GM13976 (cell line): ENCODE measurements around the gene CHMP5.

Experiments used
- DNase-seq: peaks from one replicate; pipeline ENCODE4 v3.0.0; 2012; ENCODE audit warnings: low spot score
- in situ Hi-C: fragments of 300-500 bp; cut with MboI; formaldehyde crosslinking; loops from one replicate; pipeline ENCODE4 v1.12.0; 2022; ENCODE audit warnings: low sequenced_read_pairs, mixed read lengths, inconsistent platforms; ENCODE audit not compliant: unreplicated experiment
- TF ChIP-seq, protein P1 (sequence below): IDR thresholded peaks from 2 replicates; pipeline ENCODE4 v1.5.1; 2012; ENCODE audit warnings: borderline replicate concordance, mild to moderate bottlenecking; ENCODE audit not compliant: insufficient read depth; ENCODE audit errors: extremely low read depth, missing control alignments, control extremely low read depth

Gene CHMP5

DNA sequence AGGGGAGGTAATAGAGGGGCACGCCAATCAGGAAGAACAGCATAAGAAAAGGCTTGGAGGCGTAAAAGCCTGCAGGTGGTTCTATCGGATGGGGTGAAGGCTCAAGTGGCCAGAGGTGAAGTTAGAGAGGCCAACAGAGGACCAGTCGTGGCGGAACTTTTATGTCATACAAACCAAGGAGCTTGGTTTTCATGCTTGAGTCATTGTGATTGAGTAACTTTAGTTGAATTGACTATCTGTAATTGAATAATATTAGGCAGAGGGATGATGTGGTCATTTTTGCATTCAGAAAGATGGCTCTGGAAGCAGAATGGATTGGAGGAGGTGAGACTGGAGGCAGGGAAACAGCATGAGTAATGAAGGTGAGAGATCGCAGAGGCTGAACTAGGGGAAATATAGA lies 32.0 kb upstream of the CHMP5 start:
- in situ Hi-C loops, result no loop called here
- TF ChIP-seq, protein P1, sequence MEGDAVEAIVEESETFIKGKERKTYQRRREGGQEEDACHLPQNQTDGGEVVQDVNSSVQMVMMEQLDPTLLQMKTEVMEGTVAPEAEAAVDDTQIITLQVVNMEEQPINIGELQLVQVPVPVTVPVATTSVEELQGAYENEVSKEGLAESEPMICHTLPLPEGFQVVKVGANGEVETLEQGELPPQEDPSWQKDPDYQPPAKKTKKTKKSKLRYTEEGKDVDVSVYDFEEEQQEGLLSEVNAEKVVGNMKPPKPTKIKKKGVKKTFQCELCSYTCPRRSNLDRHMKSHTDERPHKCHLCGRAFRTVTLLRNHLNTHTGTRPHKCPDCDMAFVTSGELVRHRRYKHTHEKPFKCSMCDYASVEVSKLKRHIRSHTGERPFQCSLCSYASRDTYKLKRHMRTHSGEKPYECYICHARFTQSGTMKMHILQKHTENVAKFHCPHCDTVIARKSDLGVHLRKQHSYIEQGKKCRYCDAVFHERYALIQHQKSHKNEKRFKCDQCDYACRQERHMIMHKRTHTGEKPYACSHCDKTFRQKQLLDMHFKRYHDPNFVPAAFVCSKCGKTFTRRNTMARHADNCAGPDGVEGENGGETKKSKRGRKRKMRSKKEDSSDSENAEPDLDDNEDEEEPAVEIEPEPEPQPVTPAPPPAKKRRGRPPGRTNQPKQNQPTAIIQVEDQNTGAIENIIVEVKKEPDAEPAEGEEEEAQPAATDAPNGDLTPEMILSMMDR, result no peak
- no peak for DNase-seq

DNA sequence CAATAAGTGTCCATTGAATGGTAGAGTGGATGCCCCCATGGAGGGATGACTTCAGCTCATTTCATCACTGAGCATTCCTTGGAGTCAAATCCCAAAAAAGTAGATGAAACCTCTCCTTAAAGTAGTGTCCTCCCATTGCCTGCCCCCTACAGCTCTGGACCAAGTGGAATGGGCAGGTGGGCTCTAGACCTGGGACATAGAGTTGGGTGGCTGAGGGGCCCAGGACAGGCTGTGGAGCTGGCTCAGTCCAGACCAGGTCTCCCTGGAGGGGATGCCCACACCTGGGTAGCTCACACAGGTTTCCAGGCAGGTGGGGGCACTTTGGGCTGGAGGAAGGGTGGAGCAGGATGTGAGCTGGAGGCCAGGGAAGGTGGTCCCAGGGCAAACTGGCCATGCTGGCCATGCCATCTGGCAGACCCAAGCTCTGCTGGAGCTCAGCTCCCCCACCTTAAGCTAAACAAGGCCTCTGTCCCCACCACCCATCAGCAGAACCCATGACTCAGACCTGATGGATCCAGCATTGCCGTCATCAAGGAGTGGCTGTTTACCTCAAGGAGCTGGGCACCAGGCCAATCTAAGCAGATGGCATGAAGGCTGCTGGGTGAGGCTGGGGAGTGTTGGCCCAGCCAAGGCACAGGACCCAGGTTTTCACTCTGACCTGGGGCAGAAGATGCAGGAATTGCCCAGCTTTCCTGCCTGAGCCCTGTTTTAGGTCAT lies 31.1 kb upstream of the CHMP5 start:
- DNase-seq, result no peak
- TF ChIP-seq, protein P1, result no peak
- in situ Hi-C loops, result no loop called here

DNA sequence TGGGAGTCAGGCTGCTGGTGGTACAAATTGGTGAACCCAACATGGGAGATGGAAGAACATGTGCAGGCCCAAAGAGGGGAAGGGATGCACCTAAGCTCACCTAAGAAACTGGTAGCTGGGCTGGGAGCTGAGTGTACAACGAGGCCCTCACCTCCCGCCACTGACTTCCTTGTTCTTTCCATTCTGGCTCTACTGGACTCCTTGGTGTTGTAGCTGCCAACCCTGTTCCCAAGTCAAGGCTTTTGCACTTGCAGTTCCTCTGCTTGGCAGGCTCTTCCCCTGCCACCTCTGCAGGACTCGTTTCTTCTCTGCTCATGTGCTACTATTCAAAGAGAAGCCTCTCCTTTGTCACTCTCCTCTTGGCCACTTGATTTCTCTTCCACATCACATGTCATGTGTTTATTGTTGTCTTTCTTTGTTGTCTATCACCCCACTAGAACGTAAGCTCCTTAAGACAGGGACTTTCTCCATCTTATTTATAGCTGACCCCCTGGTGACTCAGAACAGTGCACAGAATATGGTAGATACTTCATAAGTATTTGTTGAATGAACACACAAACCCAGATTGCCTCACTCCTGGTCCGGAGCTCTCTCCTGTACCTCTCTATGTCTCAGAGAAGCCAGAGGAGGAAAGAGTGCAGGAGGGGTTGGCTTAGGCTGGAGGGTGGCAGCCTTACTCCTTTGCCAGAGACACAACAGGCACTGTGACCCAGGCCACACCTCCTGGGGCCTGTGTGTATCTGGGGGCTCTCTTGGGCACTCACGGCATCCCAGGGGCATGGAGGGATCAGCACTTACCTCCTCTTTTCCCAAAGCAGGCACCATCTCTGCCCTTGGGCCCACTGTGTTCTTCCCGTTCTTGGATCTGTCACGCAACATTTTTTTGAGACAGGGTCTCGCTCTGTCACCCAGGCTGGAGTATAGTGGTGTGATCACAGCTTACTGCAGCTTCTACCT lies 30.1 kb upstream of the CHMP5 start:
- TF ChIP-seq, protein P1, result no peak
- in situ Hi-C loops, result no loop called here
- no peak for DNase-seq

DNA sequence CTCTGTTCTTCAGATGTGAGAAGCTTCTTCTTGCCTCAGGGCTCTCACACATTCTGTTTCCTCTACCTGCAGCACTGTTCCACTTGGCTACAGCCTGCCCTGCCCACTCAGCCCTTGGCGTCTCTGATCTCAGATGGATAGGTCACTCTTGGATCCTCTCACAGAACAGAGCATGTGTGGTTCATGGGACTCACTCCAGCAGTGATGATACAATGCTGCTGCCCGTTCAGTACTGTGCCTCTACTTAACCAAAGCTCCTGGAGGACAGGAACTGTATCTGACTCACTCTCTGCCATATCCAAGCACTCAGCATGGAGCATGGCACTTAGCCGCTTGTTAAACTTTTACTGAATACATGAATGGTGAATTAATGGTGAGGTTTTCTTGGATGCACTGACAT lies 28.3 kb upstream of the CHMP5 start:
- DNase-seq, result no peak
- in situ Hi-C loops, result no loop called here
- TF ChIP-seq, protein P1, result no peak

DNA sequence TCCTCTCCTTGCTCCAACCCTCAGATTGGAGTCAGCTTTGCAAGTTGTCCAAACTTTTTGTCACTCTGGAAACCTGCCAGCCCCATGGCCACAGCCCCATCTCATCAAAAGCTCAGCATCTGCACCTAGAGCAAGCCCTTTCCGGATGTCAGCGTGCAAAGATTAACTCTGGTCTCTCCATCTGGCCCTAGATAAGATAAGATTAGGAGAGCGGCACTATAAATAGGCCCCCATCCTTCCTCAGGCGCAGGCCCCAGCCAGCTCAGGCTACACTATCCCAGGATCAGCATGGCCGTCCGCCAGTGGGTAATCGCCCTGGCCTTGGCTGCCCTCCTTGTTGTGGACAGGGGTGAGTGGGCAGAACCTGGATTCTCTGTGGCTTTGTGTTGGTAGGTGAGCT lies 24.9 kb upstream of the CHMP5 start, which contains the start of gene SPINK4:
TSS of gene SPINK4 (plus strand) at position 247 of the 400 bp plus-strand sequence. CDS start at position 289, 42 bp downstream.
- TF ChIP-seq, protein P1, result no peak
- no peak for DNase-seq
- in situ Hi-C loops, result no loop called here

DNA sequence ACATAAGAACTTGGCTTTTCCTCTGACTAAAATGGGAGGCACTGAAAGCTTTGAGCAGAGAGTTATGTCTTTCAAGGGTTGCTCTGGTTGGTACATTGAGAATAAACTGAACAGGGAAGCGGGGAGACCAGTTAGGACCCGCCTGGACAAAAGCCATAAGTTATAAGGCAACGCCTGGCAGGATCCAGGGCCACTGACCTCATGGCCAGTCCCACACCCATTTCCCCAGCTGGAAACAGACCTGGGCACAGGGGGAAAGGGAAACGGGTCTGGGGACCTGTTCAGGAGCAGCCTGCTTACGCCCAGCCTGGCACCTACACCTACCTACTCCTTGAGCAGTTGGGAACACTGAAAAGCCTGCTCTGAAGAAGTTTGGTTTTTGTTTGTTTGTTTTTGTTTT lies 23.6 kb upstream of the CHMP5 start:
- DNase-seq, result no peak
- TF ChIP-seq, protein P1, result no peak
- in situ Hi-C loops, result no loop called here
